Keratinocyte (primary cell): ENCODE results near the gene ACTR10. TPM values are rescaled to one million over a fixed set of nuclear protein-coding genes. Genes with fewer than 3 reads are reported as not detected.

Experiments
- DNase-seq: peaks from one replicate; pipeline ENCODE4 v3.0.0-alpha.2; 2011; ENCODE audit warnings: low read depth, missing footprints, low spot score
- FAIRE-seq: peaks from 2 replicates; lab custom pipeline; 2011; peaks lifted over from hg19 to GRCh38; lab: Jason Lieb, UNC
- H2AFZ ChIP-seq: 2 replicates; pipeline ENCODE4 v1.6.0; 2012; ENCODE audit warnings: low read length, control low read depth, inconsistent platforms; ENCODE audit not compliant: control insufficient read depth
- H3K27ac ChIP-seq: 2 replicates; pipeline ENCODE4 v1.5.1; 2011; ENCODE audit warnings: low read length; ENCODE audit not compliant: control insufficient read depth, insufficient read depth
- H3K27me3 ChIP-seq: 3 replicates; pipeline ENCODE4 v1.6.0; 2011; ENCODE audit warnings: low read length; ENCODE audit not compliant: control insufficient read depth, insufficient read depth; ENCODE audit errors: extremely low read depth
- H3K36me3 ChIP-seq, 2 experiments: 2 replicates in 1 of 2; 3 replicates in 1 of 2; pipeline ENCODE4 v1.5.1; 2011; ENCODE audit warnings: low read length in 2 of 2, mild to moderate bottlenecking in 1 of 2; ENCODE audit not compliant: control insufficient read depth in 2 of 2, insufficient read depth in 2 of 2; ENCODE audit errors: extremely low read depth in 1 of 2
- H3K4me1 ChIP-seq: 3 replicates; pipeline ENCODE4 v1.5.1; 2011; ENCODE audit warnings: low read length; ENCODE audit not compliant: control insufficient read depth, insufficient read depth; ENCODE audit errors: extremely low read depth
- H3K4me2 ChIP-seq: 3 replicates; pipeline ENCODE4 v1.6.0; 2011; ENCODE audit warnings: low read depth, low read length; ENCODE audit not compliant: control insufficient read depth, insufficient read depth; ENCODE audit errors: extremely low read depth
- H3K4me3 ChIP-seq, 3 experiments: fragments of 200-600 bp in 1 of 3; sonication (generic) in 1 of 3; 2 replicates in 2 of 3; 3 replicates in 1 of 3; pipeline ENCODE4 v1.5.1; 2011 to 2016; ENCODE audit warnings: low read length in 3 of 3, mild to moderate bottlenecking in 3 of 3, control low read depth in 2 of 3, inconsistent platforms in 1 of 3, low read depth in 1 of 3, mixed read lengths in 1 of 3, mixed run types in 1 of 3, moderate library complexity in 1 of 3; ENCODE audit not compliant: control insufficient read depth in 2 of 3, insufficient read depth in 2 of 3; ENCODE audit errors: extremely low read depth in 1 of 3
- H3K79me2 ChIP-seq: 2 replicates; pipeline ENCODE4 v1.6.0; 2012; ENCODE audit warnings: low read length; ENCODE audit not compliant: control insufficient read depth, insufficient read depth
- H3K9ac ChIP-seq: 3 replicates; pipeline ENCODE4 v1.6.0; 2011; ENCODE audit warnings: low read length; ENCODE audit not compliant: control insufficient read depth, insufficient read depth; ENCODE audit errors: extremely low read depth
- H3K9me1 ChIP-seq: 3 replicates; pipeline ENCODE4 v1.6.0; 2011; ENCODE audit warnings: low read length; ENCODE audit not compliant: control insufficient read depth, insufficient read depth; ENCODE audit errors: extremely low read depth
- H3K9me3 ChIP-seq: 2 replicates; pipeline ENCODE4 v1.5.1; 2012; ENCODE audit warnings: low read depth, low read length; ENCODE audit not compliant: control insufficient read depth
- H4K20me1 ChIP-seq: 3 replicates; pipeline ENCODE4 v1.6.0; 2011; ENCODE audit warnings: low read length; ENCODE audit not compliant: control insufficient read depth, insufficient read depth; ENCODE audit errors: extremely low read depth
- CTCF ChIP-seq, 3 experiments: IDR thresholded peaks in 1 of 3; conservative IDR thresholded peaks in 1 of 3; optimal IDR thresholded peaks in 1 of 3; 2 replicates in 2 of 3; 3 replicates in 1 of 3; pipeline versions ENCODE3 to v1.5.1; 2011; ENCODE audit warnings: low read length in 3 of 3, mild to moderate bottlenecking in 3 of 3, moderate library complexity in 2 of 3, control low read depth in 1 of 3, inconsistent platforms in 1 of 3; ENCODE audit not compliant: insufficient read depth in 2 of 3; ENCODE audit errors: extremely low read depth in 1 of 3
- EZH2 ChIP-seq: IDR thresholded peaks from one replicate; pipeline ENCODE4 v1.6.1; 2012; ENCODE audit warnings: inconsistent platforms, mild to moderate bottlenecking, low read length, moderate library complexity
- dilution Hi-C: fragments of 300-500 bp; cut with MboI; formaldehyde crosslinking; loops from one replicate; pipeline ENCODE4 v1.7.0; 2020; ENCODE audit warnings: low sequenced_read_pairs; ENCODE audit not compliant: extremely low pct_ligation_motif_present
- polyA plus RNA-seq, 5 experiments: library from polyadenylated mRNA; depleted of rRNA in 3 of 5; stranded (reverse) in 3 of 5; stranded (forward) in 1 of 5; unstranded in 1 of 5; fragments of >200 nt; gene quantifications; 1 replicate in 1 of 5; 2 replicates in 3 of 5; 3 replicates in 1 of 5; pipeline versions ENCODE4 v1.2.1 to v1.2.3, GENCODE V29; 2011 to 2012; ENCODE audit warnings: missing spikeins in 2 of 5, low read depth in 1 of 5, low replicate concordance in 1 of 5

Gene ACTR10
- polyA plus RNA-seq, 1 donor (not counting 4 experiments of a cell fraction or from before 2014, with no cell fraction given) = 125 TPM

- no peaks in the 10 kb centered on the region for H3K9me3 ChIP-seq
- dilution Hi-C loops = no loop called here
- H4K20me1 ChIP-seq = no peaks in the 10 kb centered on the region
- H3K27ac ChIP-seq = peak overlapping the region; percentile 84
- no peak for TF ChIP-seq EZH2
- no peak for TF ChIP-seq CTCF (optimal IDR thresholded peaks at IDR 0.05 in 1 of 3, IDR thresholded peaks at IDR 0.05 in 1 of 3, conservative IDR thresholded peaks at IDR 0.05 in 1 of 3; ENCODE audit: extremely low read depth in 1 of 3, insufficient read depth in 2 of 3, low read length in 3 of 3)
- no peaks in the 10 kb centered on the region for H3K27me3 ChIP-seq
- no peaks in the 10 kb centered on the region for H3K36me3 ChIP-seq
- DNase-seq (no peak), FAIRE-seq (no peak)
- peak overlapping the region; percentile 97 for H2AFZ ChIP-seq
- peak overlapping the region; percentile 85 to 98 (median 88) for H3K4me3 ChIP-seq
- peak overlapping the region; percentile 90 for H3K9ac ChIP-seq
- H3K4me2 ChIP-seq = peak overlapping the region; percentile 97
- H3K9me1 ChIP-seq = peaks cover 6% of the 10 kb centered on the region
- H3K4me1 ChIP-seq = peaks cover 12% of the 10 kb centered on the region
- H3K79me2 ChIP-seq = peaks cover 23% of the 10 kb centered on the region
Observed at GRCh38 chr14:58200846-58201245, 897 bp downstream of the ACTR10 start.

DNA sequence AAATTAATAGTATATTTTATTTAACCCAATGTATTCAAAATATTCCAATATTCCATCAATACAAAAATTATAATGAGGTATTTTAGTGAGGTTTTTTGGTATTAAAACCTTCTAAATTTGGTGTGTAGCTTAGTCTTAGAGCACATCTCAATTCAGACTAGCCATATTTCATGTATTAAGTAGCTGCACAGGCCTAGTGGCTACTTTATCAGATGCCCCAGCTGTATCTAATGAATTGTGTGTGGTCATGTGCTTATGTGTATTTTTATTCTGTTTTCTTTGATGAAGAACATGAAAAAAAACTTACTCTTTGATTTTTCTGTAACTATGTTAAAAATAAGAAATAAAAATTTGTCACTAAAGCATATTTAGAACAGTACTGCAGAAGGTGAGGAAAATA, 13.2 kb downstream of the ACTR10 start:
- FAIRE-seq = no peak
- Histone ChIP-seq H3K4me2 (no peak overlapping the region), H3K9me1 (no peaks in the 10 kb centered on the region), H3K27ac (no peak overlapping the region), H3K4me3 (no peak overlapping the region), H4K20me1 (no peaks in the 10 kb centered on the region), H3K9ac (no peak overlapping the region), H3K79me2 (no peaks in the 10 kb centered on the region), H3K4me1 (no peaks in the 10 kb centered on the region), H3K9me3 (no peaks in the 10 kb centered on the region), H2AFZ (no peak overlapping the region), H3K27me3 (no peaks in the 10 kb centered on the region), H3K36me3 (peaks cover 0 to 7% of the 10 kb centered on the region in 2 experiments)
- no peak for DNase-seq
- TF ChIP-seq CTCF (optimal IDR thresholded peaks at IDR 0.05 in 1 of 3, IDR thresholded peaks at IDR 0.05 in 1 of 3, conservative IDR thresholded peaks at IDR 0.05 in 1 of 3; ENCODE audit: extremely low read depth in 1 of 3, insufficient read depth in 2 of 3, low read length in 3 of 3) = no peak
- no peak for TF ChIP-seq EZH2
- dilution Hi-C loops = no loop called here
